Stimulated activated effector memory CD8-positive, alpha-beta T cell treated with anti-CD3 and anti-CD28 coated beads, Interleukin-12 subunit alpha, Interleukin-12 subunit beta, amount 100 ng/mL, for 72 hours (primary cell): ENCODE data around the gene MAGT1.
"Not testable (repeated sequence)": the region's sequence is repeated elsewhere in the genome, so short reads cannot be mapped to it uniquely, and the experiment has no call there.

Source experiments
- ATAC-seq: fragments of 150-1000 bp; cut with Tn5 transposase; 2 replicates; pipeline ENCODE4 v1.10.0; 2021
- DNase-seq, 2 donors: peaks; one replicate each; pipeline ENCODE4 v3.0.0; 2021 to 2022; ENCODE audit warnings: low spot score in 2 of 2
- H3K27ac Mint-ChIP-seq: one replicate; pipeline ENCODE4 v1.8.0; 2022; ENCODE audit warnings: mild to moderate bottlenecking, mixed read lengths
- H3K36me3 Mint-ChIP-seq: one replicate; pipeline ENCODE4 v1.8.0; 2022; ENCODE audit warnings: mild to moderate bottlenecking, mixed read lengths
- H3K4me1 Mint-ChIP-seq: one replicate; pipeline ENCODE4 v1.8.0; 2022; ENCODE audit warnings: mixed read lengths
- H3K4me3 Mint-ChIP-seq: one replicate; pipeline ENCODE4 v1.8.0; 2022; ENCODE audit warnings: mild to moderate bottlenecking, mixed read lengths
- H3K9me3 Mint-ChIP-seq: one replicate; pipeline ENCODE4 v1.8.0; 2022; ENCODE audit warnings: mixed read lengths

The MAGT1 gene

GRCh38 chrX:77900688-77901087, 5.5 kb upstream of the MAGT1 start:
- H3K4me3 Mint-ChIP-seq, result peak overlapping the region; percentile 85
- DNase-seq, result no peak
- H3K36me3 Mint-ChIP-seq, result peaks cover 68% of the 10 kb centered on the region
- H3K4me1 Mint-ChIP-seq, result peaks cover 5% of the 10 kb centered on the region
- no peaks in the 10 kb centered on the region for H3K9me3 Mint-ChIP-seq
- peak overlapping the region; percentile 93 for H3K27ac Mint-ChIP-seq
- no peak for ATAC-seq

GRCh38 chrX:77899081-77899828, 4.0 kb upstream of the MAGT1 start, which contains the start of gene COX7B:
Gene COX7B (plus strand): TSS chrX:77899468. CDS start chrX:77899554, 86 bp downstream.
- peak; percentile 75 for ATAC-seq
- DNase-seq, result peak; percentile 38 to 69
- Mint-ChIP-seq H3K36me3 (peaks cover 60% of the 10 kb centered on the region), H3K4me1 (peaks cover 5% of the 10 kb centered on the region), H3K27ac (peak within 1 kb of the TSS; percentile 93), H3K9me3 (no peaks in the 10 kb centered on the region), H3K4me3 (peak within 1 kb of the TSS; percentile 85)

GRCh38 chrX:77893713-77894112, 1.5 kb downstream of the MAGT1 start:
- no peaks in the 10 kb centered on the region for H3K9me3 Mint-ChIP-seq
- ATAC-seq, result no peak
- H3K4me3 Mint-ChIP-seq, result peak overlapping the region; percentile 94
- H3K36me3 Mint-ChIP-seq, result peaks cover 21% of the 10 kb centered on the region
- peaks cover 24% of the 10 kb centered on the region for H3K4me1 Mint-ChIP-seq
- peak overlapping the region; percentile 96 for H3K27ac Mint-ChIP-seq
- no peak for DNase-seq

GRCh38 chrX:77892887-77893286, 2.3 kb downstream of the MAGT1 start:
- H3K36me3 Mint-ChIP-seq, result peaks cover 21% of the 10 kb centered on the region
- H3K27ac Mint-ChIP-seq, result no peak overlapping the region
- no peak for ATAC-seq
- no peaks in the 10 kb centered on the region for H3K9me3 Mint-ChIP-seq
- peak overlapping the region; percentile 94 for H3K4me3 Mint-ChIP-seq
- peaks cover 24% of the 10 kb centered on the region for H3K4me1 Mint-ChIP-seq
- no peak for DNase-seq

GRCh38 chrX:77881418-77881817, 13.8 kb downstream of the MAGT1 start:
- H3K9me3 Mint-ChIP-seq, H3K4me3 Mint-ChIP-seq, ATAC-seq, H3K27ac Mint-ChIP-seq, DNase-seq, H3K4me1 Mint-ChIP-seq: not testable (repeated sequence)
- peaks cover 11% of the 10 kb centered on the region for H3K36me3 Mint-ChIP-seq

GRCh38 chrX:77875372-77875771, 19.9 kb downstream of the MAGT1 start:
- H3K27ac Mint-ChIP-seq, result no peak overlapping the region
- H3K4me1 Mint-ChIP-seq, result peaks cover 7% of the 10 kb centered on the region
- DNase-seq, result no peak
- H3K9me3 Mint-ChIP-seq, result no peaks in the 10 kb centered on the region
- H3K4me3 Mint-ChIP-seq, result no peak overlapping the region
- ATAC-seq, result no peak
- peaks cover 62% of the 10 kb centered on the region for H3K36me3 Mint-ChIP-seq

- H3K36me3 Mint-ChIP-seq, result peaks cover 60% of the 10 kb centered on the region
- not testable (repeated sequence) for H3K9me3 Mint-ChIP-seq, DNase-seq, H3K27ac Mint-ChIP-seq, H3K4me1 Mint-ChIP-seq, ATAC-seq, H3K4me3 Mint-ChIP-seq
These were observed 63.7 kb downstream of the MAGT1 start for GRCh38 chrX:77831544-77831943.

GRCh38 chrX:77821989-77822388, 73.2 kb downstream of the MAGT1 start:
- not testable (repeated sequence) for H3K9me3 Mint-ChIP-seq, H3K4me3 Mint-ChIP-seq, H3K27ac Mint-ChIP-seq, DNase-seq, ATAC-seq, H3K36me3 Mint-ChIP-seq, H3K4me1 Mint-ChIP-seq

GRCh38 chrX:77820091-77820727, 75.0 kb downstream of the MAGT1 start:
- H3K4me3 Mint-ChIP-seq, result no peak overlapping the region
- no peak overlapping the region for H3K27ac Mint-ChIP-seq
- no peak for DNase-seq
- H3K4me1 Mint-ChIP-seq, result no peaks in the 10 kb centered on the region
- ATAC-seq, result no peak
- H3K36me3 Mint-ChIP-seq, result peaks cover 3% of the 10 kb centered on the region
- H3K9me3 Mint-ChIP-seq, result peaks cover 3% of the 10 kb centered on the region

- no peak overlapping the region for H3K27ac Mint-ChIP-seq
- H3K36me3 Mint-ChIP-seq, result no peaks in the 10 kb centered on the region
- no peaks in the 10 kb centered on the region for H3K9me3 Mint-ChIP-seq
- no peaks in the 10 kb centered on the region for H3K4me1 Mint-ChIP-seq
- H3K4me3 Mint-ChIP-seq, result no peak overlapping the region
- no peak for ATAC-seq
- DNase-seq, result no peak
These were observed 81.0 kb downstream of the MAGT1 start for GRCh38 chrX:77814210-77814609.

GRCh38 chrX:77802201-77802600, 93.0 kb downstream of the MAGT1 start:
- Mint-ChIP-seq H3K4me1 (no peaks in the 10 kb centered on the region), H3K9me3 (peaks cover 5% of the 10 kb centered on the region), H3K36me3 (no peaks in the 10 kb centered on the region), H3K4me3 (no peak overlapping the region), H3K27ac (no peak overlapping the region)
- ATAC-seq (no peak), DNase-seq (no peak)

GRCh38 chrX:77795124-77795523, 100.1 kb downstream of the MAGT1 start:
- Mint-ChIP-seq H3K9me3 (no peaks in the 10 kb centered on the region), H3K36me3 (no peaks in the 10 kb centered on the region), H3K4me3 (no peak overlapping the region), H3K27ac (no peak overlapping the region), H3K4me1 (no peaks in the 10 kb centered on the region)
- ATAC-seq, result no peak
- no peak for DNase-seq

- DNase-seq (no peak), ATAC-seq (no peak)
- H3K4me3 Mint-ChIP-seq, result no peak overlapping the region
- no peaks in the 10 kb centered on the region for H3K4me1 Mint-ChIP-seq
- no peak overlapping the region for H3K27ac Mint-ChIP-seq
- H3K9me3 Mint-ChIP-seq, result no peaks in the 10 kb centered on the region
- no peaks in the 10 kb centered on the region for H3K36me3 Mint-ChIP-seq
These were observed 101.3 kb downstream of the MAGT1 start for GRCh38 chrX:77793946-77794345.

GRCh38 chrX:77788050-77788449, 107.2 kb downstream of the MAGT1 start:
- no peaks in the 10 kb centered on the region for H3K9me3 Mint-ChIP-seq
- ATAC-seq, result peak; percentile 53
- H3K27ac Mint-ChIP-seq, result no peak overlapping the region
- peak overlapping the region; percentile 97 for H3K4me3 Mint-ChIP-seq
- DNase-seq, result no peak
- peaks cover 14% of the 10 kb centered on the region for H3K36me3 Mint-ChIP-seq
- H3K4me1 Mint-ChIP-seq, result no peaks in the 10 kb centered on the region

GRCh38 chrX:77786365-77786680, 108.9 kb downstream of the MAGT1 start:
- ATAC-seq, result peak; percentile 2
- peak overlapping the region; percentile 97 for H3K4me3 Mint-ChIP-seq
- no peaks in the 10 kb centered on the region for H3K4me1 Mint-ChIP-seq
- H3K9me3 Mint-ChIP-seq, result no peaks in the 10 kb centered on the region
- H3K27ac Mint-ChIP-seq, result peak overlapping the region; percentile 99
- DNase-seq, result no peak
- peaks cover 21% of the 10 kb centered on the region for H3K36me3 Mint-ChIP-seq
